Breast epithelium (tissue), 3 donors: ENCODE results near the gene YKT6.

Experiments
- POLR2A ChIP-seq: fragments of 450-650 bp; IDR thresholded peaks from one replicate; pipeline ENCODE4 v1.6.1; 2016; ENCODE audit warnings: antibody characterized with exemption, mild to moderate bottlenecking, moderate library complexity
- POLR2AphosphoS5 ChIP-seq, 3 donors: sonication (generic); formaldehyde crosslinking; IDR thresholded peaks; one replicate each; pipeline ENCODE4 v1.6.1; 2017; ENCODE audit warnings: antibody characterized with exemption in 3 of 3
- TF ChIP-seq, protein P1 (sequence below), 3 donors: fragments of 450-650 bp; IDR thresholded peaks; one replicate each; pipeline ENCODE4 v1.5.1; 2016 to 2017; ENCODE audit warnings: antibody characterized with exemption in 3 of 3, mild to moderate bottlenecking in 3 of 3, moderate library complexity in 3 of 3

DNA sequence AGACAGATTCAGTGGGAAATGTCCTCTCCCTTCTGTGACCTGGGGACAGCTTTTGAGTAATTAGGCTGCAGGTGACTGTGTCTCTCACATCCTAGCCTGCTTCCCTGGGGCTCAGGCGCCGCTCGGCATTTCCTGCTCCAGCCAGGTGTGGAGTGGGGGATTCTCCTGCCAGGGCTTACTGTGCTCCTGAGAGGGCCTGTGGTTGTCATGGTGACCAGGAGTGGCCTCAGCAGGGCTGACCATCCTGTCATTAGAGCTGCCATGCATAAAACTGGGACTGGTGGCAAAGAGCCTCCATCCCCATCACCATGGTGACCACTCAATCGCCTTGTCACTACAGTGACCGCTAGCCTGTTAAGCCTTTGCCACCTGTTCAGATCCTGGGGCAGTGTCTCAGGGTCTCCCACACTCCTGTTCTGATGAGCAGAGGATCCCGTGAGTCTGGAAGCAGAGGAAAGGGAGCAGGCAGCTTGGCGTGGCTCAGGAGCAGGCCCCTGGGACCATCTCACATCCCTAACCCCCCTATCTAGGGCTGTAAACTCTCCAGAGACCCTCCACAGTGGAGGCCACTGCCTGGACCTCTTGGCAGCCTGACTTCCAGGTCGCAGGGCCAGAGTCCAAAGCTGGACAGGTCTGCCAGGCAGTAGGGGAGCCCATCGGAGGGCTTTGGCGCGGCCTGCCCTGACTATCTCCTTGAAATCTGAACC lies 11.3 kb upstream of the YKT6 start, which contains the start of gene GCK:
- TF ChIP-seq, protein P1, sequence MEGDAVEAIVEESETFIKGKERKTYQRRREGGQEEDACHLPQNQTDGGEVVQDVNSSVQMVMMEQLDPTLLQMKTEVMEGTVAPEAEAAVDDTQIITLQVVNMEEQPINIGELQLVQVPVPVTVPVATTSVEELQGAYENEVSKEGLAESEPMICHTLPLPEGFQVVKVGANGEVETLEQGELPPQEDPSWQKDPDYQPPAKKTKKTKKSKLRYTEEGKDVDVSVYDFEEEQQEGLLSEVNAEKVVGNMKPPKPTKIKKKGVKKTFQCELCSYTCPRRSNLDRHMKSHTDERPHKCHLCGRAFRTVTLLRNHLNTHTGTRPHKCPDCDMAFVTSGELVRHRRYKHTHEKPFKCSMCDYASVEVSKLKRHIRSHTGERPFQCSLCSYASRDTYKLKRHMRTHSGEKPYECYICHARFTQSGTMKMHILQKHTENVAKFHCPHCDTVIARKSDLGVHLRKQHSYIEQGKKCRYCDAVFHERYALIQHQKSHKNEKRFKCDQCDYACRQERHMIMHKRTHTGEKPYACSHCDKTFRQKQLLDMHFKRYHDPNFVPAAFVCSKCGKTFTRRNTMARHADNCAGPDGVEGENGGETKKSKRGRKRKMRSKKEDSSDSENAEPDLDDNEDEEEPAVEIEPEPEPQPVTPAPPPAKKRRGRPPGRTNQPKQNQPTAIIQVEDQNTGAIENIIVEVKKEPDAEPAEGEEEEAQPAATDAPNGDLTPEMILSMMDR (IDR thresholded peaks at IDR 0.05), result no peak
- TF ChIP-seq POLR2AphosphoS5 (IDR thresholded peaks at IDR 0.05) (no peak), POLR2A (no peak)
